VCaP (cell line): ENCODE results near the gene OMA1.
"Not testable (repeated sequence)": the region's sequence is repeated elsewhere in the genome, so short reads cannot be mapped to it uniquely, and the experiment has no call there.

ENCODE experiments used
- H3K27ac ChIP-seq: fragments of 450-650 bp; 2 replicates; pipeline ENCODE4 v1.5.1; 2017
- CTCF ChIP-seq: fragments of 450-650 bp; conservative IDR thresholded peaks from 2 replicates; pipeline ENCODE4 v1.5.1; 2017; ENCODE audit warnings: mild to moderate bottlenecking, moderate library complexity

Gene OMA1

GRCh38 chr1:58586271-58586670 is 39.7 kb upstream of the OMA1 start:
- no peak overlapping the region for H3K27ac ChIP-seq
- no peak for TF ChIP-seq CTCF

- H3K27ac ChIP-seq = no peak overlapping the region
- TF ChIP-seq CTCF = no peak
Measured at GRCh38 chr1:58585581-58586151, 39.1 kb upstream of the OMA1 start.

- no peak overlapping the region for H3K27ac ChIP-seq
Measured at GRCh38 chr1:58585166-58585565, 38.6 kb upstream of the OMA1 start.

GRCh38 chr1:58584082-58584895 is 37.8 kb upstream of the OMA1 start:
- no peak for TF ChIP-seq CTCF
- no peak overlapping the region for H3K27ac ChIP-seq

More at GRCh38 chr1:58585166-58585565, 38.6 kb upstream of the OMA1 start:
- TF ChIP-seq CTCF = no peak

- H3K27ac ChIP-seq = no peak overlapping the region
Measured at GRCh38 chr1:58583496-58583895, 37.0 kb upstream of the OMA1 start.

GRCh38 chr1:58582143-58582542 is 35.6 kb upstream of the OMA1 start:
- not testable (repeated sequence) for H3K27ac ChIP-seq

More at GRCh38 chr1:58583496-58583895, 37.0 kb upstream of the OMA1 start:
- no peak for TF ChIP-seq CTCF

- no peak for TF ChIP-seq CTCF
- H3K27ac ChIP-seq = no peak overlapping the region
Measured at GRCh38 chr1:58581641-58582040, 35.1 kb upstream of the OMA1 start.

GRCh38 chr1:58580186-58580585 is 33.7 kb upstream of the OMA1 start:
- no peak overlapping the region for H3K27ac ChIP-seq
- TF ChIP-seq CTCF = no peak
